Nephron (organoid): Measurements from ENCODE around the gene CDKN2C.
"Not testable (repeated sequence)": the region's sequence is repeated elsewhere in the genome, so short reads cannot be mapped to it uniquely, and the experiment has no call there.

Experiments used
- H3K27ac Mint-ChIP-seq, 3 experiments: 2 replicates each; pipeline ENCODE4 v1.8.0; 2020; ENCODE audit warnings: mixed read lengths in 3 of 3, mild to moderate bottlenecking in 2 of 3, moderate library complexity in 1 of 3
- H3K27me3 Mint-ChIP-seq: 2 replicates; pipeline ENCODE4 v1.8.0; 2021; ENCODE audit warnings: low read depth, mild to moderate bottlenecking, moderate library complexity, mixed read lengths
- H3K36me3 Mint-ChIP-seq: 2 replicates; pipeline ENCODE4 v1.8.0; 2020; ENCODE audit warnings: low read depth, mixed read lengths
- H3K4me1 Mint-ChIP-seq: 2 replicates; pipeline ENCODE4 v1.8.0; 2020; ENCODE audit warnings: mixed read lengths
- H3K4me3 Mint-ChIP-seq, 3 experiments: 2 replicates each; pipeline ENCODE4 v1.8.0; 2020; ENCODE audit warnings: mild to moderate bottlenecking in 3 of 3, mixed read lengths in 3 of 3, moderate library complexity in 2 of 3
- H3K9me3 Mint-ChIP-seq: 2 replicates; pipeline ENCODE4 v1.8.0; 2020; ENCODE audit warnings: mixed read lengths
- CTCF ChIP-seq, 3 experiments: fragments of 200-600 bp; sonication (generic); IDR thresholded peaks; one replicate each; pipeline ENCODE4 v1.5.0; 2021; ENCODE audit warnings: antibody characterized with exemption in 3 of 3; ENCODE audit not compliant: unreplicated experiment in 3 of 3

CDKN2C gene

DNA sequence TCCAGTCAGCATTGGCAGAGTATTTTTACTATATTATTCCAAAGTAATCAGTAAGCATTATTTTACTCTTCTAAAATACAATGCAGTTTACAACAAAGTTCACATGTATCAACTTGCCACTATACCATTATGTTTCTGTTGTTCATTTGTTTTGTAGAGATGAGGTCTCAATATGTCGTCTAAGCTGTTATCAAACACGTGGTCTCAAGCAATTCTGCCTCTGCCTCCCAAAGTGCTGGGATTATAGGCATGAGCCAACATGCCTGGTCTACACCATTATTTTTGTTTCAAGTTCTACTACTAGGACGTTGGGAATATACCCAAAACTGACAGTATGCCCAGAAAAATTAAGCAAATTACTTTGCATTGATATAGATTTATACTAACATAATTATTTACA is 29.8 kb upstream of the CDKN2C start:
- Mint-ChIP-seq H3K36me3 (peaks cover 5% of the 10 kb centered on the region), H3K27me3 (peaks cover 4% of the 10 kb centered on the region), H3K4me3 (no peak overlapping the region), H3K9me3 (no peaks in the 10 kb centered on the region), H3K27ac (no peak overlapping the region), H3K4me1 (no peaks in the 10 kb centered on the region)
- no peak for TF ChIP-seq CTCF (IDR thresholded peaks at IDR 0.05; ENCODE audit: unreplicated experiment in 3 of 3)

- Mint-ChIP-seq H3K9me3 (no peaks in the 10 kb centered on the region), H3K4me1 (no peaks in the 10 kb centered on the region), H3K36me3 (peaks cover 5% of the 10 kb centered on the region), H3K4me3 (no peak overlapping the region), H3K27ac (no peak overlapping the region), H3K27me3 (peaks cover 4% of the 10 kb centered on the region)
- no peak for TF ChIP-seq CTCF (IDR thresholded peaks at IDR 0.05; ENCODE audit: unreplicated experiment in 3 of 3)
Measured at GRCh38 chr1:50942334-50942733, 27.7 kb upstream of the CDKN2C start.

DNA sequence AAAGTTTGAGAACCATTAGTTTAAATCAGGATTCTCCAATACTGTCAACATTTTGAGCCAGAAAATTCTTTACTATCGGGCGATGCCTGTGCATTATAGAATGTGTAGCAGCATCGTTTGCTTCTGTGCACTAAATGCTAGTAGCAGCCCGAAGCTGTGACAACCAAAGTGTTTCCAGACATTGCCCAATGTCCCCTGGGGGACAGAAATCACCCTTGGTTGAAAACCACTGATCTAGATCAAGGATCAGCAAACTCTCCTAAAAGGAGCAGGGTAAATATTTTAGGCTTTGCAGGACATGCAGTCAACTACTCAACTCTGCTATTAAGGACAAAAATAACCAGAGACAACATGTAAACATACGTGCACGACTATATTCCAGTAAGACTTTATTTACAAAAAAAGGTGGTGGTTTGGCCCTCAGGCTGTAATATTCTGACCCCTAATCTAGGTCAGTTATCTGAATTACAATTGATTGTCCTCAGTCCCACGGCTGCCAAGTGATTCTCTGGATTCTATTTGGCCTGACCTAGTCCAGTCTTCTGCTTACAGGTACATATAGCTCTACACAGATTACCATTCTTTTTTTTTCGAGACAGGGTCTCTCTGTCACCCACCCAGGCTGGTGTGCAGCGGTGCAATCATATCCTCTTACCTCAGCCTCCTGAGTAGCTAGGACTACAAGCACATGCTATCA is 20.6 kb upstream of the CDKN2C start:
- peaks cover 3% of the 10 kb centered on the region for H3K9me3 Mint-ChIP-seq
- peaks cover 4% of the 10 kb centered on the region for H3K4me1 Mint-ChIP-seq
- no peak for TF ChIP-seq CTCF (IDR thresholded peaks at IDR 0.05; ENCODE audit: unreplicated experiment in 3 of 3)
- H3K36me3 Mint-ChIP-seq = peaks cover 11% of the 10 kb centered on the region
- H3K27ac Mint-ChIP-seq = no peak overlapping the region
- no peaks in the 10 kb centered on the region for H3K27me3 Mint-ChIP-seq
- no peak overlapping the region for H3K4me3 Mint-ChIP-seq

GRCh38 chr1:50950396-50950795 is 19.6 kb upstream of the CDKN2C start:
- Mint-ChIP-seq H3K27ac (no peak overlapping the region), H3K9me3 (peaks cover 3% of the 10 kb centered on the region), H3K4me1 (peaks cover 4% of the 10 kb centered on the region), H3K27me3 (no peaks in the 10 kb centered on the region), H3K4me3 (no peak overlapping the region), H3K36me3 (peaks cover 11% of the 10 kb centered on the region)
- no peak for TF ChIP-seq CTCF (IDR thresholded peaks at IDR 0.05; ENCODE audit: unreplicated experiment in 3 of 3)

DNA sequence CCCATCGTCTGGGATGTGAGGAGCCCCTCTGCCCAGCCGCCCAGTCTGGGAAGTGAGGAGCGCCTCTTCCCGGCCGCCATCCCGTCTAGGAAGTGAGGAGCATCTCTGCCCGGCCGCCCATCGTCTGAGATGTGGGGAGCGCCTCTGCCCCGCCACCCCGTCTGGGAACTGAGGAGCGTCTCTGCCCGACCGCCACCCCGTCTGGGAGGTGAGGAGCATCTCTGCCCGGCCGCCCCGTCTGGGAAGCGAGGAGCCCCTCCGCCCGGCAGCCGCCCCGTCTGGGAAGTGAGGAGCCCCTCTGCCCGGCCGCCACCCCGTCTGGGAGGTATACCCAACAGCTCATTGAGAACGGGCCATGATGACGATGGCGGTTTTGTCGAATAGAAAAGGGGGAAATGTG is 17.5 kb upstream of the CDKN2C start:
- H3K36me3 Mint-ChIP-seq = peaks cover 11% of the 10 kb centered on the region
- not testable (repeated sequence) for H3K4me1 Mint-ChIP-seq, H3K27ac Mint-ChIP-seq

DNA sequence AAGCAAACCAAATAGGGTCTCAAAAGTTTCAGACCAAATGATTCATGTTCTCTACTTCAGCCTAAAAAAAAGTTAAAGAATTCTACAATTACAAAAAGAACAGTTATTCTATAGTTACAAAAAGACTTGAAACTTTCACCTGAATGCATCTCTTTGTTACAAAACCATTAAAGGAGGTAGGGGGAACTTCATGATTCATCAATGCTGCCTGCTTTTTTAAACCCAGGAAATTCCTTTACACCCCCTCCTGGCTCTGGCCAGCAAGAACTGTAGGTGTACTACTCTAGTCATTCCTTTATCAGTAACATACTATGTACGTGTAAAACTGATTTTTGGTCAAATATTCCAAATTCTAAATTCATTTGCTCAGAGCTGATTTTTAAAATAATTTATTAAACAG is 14.9 kb upstream of the CDKN2C start:
- Mint-ChIP-seq H3K4me3 (no peak overlapping the region), H3K36me3 (peaks cover 11% of the 10 kb centered on the region)

More for the DNA sequence above, 17.5 kb upstream of the CDKN2C start:
- not testable (repeated sequence) for H3K27me3 Mint-ChIP-seq, H3K9me3 Mint-ChIP-seq, H3K4me3 Mint-ChIP-seq

More for the DNA sequence above, 14.9 kb upstream of the CDKN2C start:
- Mint-ChIP-seq H3K9me3 (peaks cover 3% of the 10 kb centered on the region), H3K4me1 (peaks cover 10% of the 10 kb centered on the region), H3K27ac (no peak overlapping the region), H3K27me3 (no peaks in the 10 kb centered on the region)
- no peak for TF ChIP-seq CTCF (IDR thresholded peaks at IDR 0.05; ENCODE audit: unreplicated experiment in 3 of 3)
